NCI-H1930 (cell line): ENCODE measurements around the gene SP4.

Experiments used
- DNase-seq, 2 experiments: peaks; one replicate each; lab custom pipeline; 2025; lab: John Stamatoyannopoulos, UW

Gene SP4

DNA sequence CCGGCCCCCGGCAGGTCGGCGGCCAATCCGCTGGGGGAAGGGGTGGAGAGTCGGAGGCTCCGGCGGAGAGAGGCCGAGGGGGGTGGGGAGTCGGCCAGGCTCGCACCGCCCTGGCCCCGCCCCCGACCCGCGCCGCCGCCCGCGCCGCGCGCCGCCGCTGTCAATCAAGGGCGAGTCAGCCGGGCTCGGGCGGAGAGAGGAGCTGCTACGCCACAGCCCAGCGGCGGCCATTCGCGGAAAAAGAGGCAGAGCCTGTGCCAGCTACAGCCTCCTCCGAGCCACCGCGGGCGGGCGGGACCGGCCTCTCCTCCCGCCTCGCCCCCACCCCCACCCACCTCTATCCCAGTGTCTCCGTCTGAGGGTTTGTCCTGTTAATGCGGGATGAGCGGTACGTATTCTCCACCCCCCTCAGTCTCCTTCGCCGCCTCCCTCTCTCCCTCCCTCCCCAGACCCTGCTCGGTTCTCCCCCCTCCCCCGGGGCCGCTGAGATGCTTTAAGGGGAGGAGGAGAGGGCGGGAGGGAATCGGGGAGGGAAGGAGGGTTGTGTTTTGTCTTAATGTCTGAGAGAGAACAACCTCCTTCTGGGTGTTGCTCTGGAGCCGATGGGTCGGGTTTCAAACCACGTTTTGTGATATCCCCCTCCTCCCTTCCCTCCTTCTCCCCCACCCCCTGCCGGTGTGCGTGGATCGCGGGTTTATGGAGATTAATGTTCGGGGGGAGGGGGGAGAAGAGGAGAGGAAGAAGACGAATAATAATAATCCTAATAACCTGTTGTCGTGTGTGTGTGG, at the start of gene SP4:
Gene SP4, plus strand, starts transcription at position 213 of the 788 bp plus-strand sequence. Its CDS starts 169 bp downstream, at position 382.
- peak; percentile 87 to 91 for DNase-seq

DNA sequence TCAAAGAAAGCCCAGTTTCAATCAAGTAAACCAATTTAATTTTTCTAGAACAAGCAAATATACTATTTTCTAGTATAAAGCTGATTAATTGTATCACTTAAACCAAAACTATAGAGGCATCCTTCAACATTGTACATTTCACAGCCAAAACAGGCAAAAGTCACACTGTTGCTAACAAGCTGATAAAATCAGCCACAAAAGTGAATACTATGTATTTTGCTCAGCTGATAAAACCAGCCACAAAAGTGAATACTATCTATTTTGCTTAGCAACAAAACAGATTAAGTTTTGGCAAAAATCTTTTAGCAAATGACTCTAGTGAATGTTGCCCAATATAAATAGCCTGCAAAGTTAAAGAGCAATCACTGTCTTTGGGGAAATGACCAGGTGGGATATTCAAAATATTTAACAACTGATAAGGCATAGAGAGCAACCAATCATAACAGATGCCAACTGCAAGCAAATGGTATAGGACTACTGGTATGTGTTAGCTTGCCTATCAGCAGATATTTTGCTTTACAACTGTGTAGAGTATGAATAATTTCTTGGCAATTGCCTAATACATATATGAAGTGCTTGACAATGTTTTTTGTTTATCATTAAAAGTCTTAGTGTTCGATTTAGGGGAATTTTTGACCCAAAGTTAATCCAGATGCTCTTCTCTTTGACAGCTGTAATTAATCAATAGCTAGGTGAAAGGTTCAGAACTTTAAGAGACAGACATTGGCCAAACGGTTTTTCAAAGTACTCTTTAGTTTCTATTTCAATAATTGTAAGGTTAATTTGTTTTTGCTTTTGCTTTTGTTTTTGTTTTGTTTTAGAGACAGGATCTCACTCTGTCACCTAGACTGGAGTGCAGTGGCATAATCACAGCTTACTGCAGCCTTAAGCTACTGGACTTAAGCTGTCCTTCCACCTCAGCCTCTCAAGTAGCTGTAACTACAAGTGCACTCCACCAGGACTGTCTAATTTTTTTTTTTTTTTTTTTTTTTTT, 44.4 kb upstream of the SP4 start:
- no peak for DNase-seq

DNA sequence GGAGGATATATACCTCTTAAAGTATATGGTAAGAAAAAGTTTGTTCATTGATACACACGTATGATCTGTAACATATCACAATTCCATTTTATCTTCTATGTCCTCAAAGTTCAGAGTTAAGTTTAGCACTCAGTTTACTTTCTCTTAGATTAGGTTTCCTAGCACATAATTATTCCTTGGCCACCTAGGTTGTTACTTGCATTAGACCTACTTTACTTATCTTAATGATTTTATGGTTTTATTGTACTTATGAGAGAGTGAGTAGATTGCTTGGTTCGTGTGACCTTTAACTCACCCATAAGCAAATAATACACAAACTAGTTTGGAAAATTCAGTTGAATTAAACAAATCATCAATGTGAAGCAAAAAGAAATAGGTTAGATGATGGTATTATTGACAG, 33.9 kb upstream of the SP4 start:
- DNase-seq: no peak

DNA sequence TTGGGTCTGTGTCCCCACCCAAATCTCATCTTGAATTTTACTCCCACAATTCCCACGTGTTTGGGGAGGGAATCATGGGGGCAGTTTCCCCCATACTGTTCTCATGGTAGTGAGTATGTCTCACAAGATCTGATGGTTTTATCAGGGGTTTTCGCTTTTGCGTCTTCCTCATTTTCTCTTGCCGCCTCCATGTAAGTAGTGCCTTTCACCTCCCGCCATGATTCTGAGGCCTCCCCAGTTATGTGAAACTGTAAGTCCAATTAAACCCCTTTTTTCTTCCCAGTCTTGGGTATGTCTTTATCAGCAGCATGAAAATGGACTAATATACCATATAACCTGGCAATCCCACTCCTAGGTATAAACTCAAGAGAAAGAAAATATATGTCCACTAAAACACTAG, 25.9 kb upstream of the SP4 start:
- no peak for DNase-seq

DNA sequence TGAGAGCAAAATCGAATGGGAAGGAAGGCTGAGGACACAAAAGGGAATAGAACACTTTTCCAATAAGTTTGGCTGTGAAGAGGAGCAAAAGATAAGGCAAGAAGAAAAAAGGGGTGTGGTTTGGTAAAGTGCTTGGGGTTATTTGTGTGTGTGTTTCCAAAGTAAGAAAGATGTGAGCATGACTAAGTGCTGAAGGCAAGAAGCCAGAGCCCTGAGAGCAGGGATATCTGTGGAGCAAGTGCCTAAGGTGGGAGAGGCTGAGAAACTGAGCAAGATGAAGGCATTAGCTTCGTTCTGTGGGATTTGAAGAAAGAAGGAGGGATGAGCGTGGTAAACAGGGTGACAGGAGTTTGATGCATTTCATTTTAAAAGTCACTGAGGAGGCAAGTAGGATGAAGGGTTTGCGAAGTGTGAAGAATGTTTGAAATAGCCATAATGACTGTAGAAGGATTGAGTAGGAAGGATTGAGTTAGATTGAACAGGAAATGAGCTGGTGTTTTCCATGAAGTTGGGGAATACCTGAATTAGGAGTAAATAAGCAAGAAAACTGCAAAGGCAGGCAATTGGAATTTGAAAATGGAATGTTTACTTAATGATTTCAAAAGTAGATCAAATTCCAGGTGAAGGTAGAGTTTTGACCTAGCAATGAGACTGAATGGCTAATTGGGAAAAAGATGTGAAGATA, 19.9 kb upstream of the SP4 start:
- DNase-seq: no peak

DNA sequence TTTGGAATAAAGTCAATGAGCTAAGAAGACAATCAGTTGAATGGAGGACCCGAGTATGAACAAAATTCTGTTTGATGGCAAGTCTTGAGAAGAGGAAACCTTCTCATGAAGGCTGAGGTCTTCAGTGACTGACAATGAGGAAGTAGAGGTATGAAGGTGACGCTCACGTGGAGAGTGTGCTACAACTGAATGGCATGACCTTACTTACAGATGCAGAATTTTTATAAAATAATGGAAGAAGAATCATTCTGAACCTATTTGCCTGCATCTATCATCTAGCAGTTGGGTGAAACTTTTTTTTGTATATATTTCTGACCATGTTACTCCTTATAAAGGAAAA, 19.4 kb upstream of the SP4 start:
- no peak for DNase-seq

DNA sequence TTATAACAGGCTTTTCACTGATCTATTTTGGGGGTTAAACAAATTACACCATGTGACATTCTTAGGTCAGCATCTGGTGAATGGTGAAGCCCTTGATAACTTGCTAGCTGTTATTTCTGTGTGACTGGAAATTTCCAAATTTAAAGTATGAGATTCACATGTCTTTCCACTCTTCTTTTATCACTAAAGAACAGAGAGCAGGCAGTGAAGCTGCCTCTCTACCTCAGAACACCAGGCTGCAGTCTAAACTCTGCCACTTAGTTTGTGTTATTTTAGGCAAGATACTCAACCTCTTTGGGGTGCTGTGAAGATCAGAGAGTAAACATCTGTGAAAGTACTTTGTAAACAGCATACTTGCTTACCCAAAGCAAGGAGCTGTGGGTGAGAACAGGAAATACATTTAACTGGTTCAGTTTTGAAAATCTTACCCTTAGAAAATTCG, 15.5 kb upstream of the SP4 start:
- no peak for DNase-seq

DNA sequence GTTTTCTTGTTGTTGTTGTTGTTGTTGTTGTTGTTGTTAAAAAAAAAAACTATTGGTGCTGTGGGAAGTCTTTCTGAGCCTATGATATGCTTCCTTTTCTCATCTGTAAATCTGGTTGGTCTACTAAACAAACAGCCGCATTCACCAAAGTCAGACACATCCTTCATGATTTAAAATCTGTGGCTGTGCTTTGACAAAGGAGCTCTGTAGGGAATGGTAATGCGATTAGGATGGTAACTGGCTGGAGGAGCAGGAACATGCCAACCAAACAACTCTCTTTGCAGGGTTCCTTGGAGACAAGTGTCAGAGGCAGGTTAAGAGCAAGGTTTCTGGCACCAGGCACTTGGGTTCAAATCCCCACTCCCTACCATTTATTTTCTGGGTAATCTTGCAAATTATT, 14.9 kb upstream of the SP4 start:
- DNase-seq: no peak

DNA sequence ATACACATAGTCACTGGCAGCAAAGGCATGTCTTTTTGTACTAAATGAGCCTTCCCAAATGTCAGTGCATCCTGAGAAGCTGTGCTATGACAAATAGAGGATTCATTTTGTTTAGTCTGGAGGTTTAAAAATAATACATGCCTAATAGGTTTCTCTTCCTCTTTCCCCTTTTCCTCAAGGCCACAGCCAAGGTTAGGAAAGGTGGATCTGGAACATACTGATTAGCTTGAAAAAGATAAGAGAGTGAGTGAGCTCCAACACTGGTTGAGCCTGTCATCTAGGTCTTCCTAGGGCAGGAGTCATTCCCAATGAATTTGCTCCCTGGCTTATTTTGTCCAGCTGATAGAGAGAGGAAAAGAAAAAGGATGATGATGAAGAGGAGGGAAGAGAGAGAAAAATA, 14.4 kb upstream of the SP4 start:
- no peak for DNase-seq

DNA sequence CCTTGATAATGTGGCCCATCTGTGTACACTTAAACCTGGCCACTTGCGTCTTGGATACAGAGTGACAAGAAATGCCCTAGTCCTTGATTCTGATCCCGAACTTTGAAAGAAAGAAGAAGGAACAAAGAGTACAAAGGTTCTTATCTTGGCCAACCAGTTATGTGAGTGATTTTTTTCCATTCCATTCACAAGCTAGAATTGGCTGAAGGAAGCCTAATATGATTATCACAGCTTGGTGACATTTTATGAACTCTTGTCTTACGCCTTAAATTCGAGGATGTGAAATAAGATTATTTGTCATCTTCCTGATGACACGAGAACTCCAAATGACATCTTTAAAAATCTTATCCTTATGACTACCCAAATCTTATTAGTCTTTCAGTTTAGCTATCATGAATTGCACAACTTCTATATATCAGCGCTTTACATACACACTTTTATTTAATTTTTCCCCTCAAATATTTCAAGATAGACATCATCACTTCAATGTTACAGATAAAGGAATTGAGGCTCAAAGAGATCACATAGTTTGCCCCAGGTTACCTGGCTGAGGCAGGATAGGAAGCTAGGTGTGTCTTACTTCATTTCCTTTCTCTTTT, 13.0 kb upstream of the SP4 start:
- DNase-seq: no peak

DNA sequence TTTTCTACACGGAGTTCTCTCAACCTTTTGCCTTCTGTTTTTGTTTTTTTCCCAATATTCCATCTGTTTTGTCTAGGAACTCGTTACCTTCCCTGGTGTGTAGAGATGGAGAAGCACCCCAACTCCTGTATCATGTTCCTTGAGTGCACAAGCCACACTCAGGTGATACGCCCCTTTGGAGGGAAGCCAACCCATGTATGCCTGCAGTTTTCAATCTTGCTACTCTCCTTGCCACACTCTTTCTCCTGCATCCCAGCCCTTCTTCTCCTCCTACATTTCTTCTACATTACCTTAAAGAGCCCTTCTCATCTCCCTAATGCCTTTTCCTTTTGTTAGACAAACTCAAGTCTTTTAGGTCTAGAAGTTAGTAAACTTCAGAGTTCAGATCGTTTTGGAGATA, 10.2 kb upstream of the SP4 start:
- DNase-seq: no peak

DNA sequence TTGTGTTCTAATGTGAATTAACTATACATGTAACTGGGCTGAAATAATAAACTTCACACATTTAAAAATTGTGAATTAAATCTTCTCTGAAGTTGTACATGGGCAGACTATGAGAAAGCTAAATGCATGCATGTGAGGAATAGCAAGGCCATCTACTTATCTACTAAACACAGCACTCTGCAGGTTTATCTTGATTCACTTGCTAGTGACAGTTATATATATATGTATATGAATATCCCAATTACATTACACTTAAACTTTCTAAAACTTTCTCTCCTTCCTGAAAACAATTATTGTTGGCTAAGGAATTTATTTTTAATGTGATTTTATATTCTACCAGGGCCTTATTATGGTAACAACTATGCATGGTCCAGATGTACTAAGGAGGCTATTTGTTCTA, 5.1 kb upstream of the SP4 start:
- no peak for DNase-seq

DNA sequence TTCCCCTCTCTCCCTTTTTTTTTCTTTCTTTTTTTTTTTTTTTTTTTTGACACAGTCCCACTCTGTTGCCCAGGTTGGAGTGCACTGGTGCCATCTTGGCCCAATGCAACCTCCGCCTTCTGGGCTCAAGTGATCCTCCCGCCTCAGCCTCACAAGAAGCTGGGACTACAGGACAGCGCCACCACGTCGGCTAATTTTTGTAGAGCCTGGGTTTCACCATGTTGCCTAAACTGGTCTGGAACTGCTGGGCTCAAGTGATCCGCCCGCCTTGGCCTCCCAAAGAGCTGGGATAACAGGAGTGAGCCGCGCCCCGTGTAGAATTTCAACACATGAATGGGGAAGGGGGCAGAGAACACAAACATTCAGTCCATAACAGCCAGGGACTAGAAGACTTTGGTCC, 2.6 kb upstream of the SP4 start:
- DNase-seq: no peak

DNA sequence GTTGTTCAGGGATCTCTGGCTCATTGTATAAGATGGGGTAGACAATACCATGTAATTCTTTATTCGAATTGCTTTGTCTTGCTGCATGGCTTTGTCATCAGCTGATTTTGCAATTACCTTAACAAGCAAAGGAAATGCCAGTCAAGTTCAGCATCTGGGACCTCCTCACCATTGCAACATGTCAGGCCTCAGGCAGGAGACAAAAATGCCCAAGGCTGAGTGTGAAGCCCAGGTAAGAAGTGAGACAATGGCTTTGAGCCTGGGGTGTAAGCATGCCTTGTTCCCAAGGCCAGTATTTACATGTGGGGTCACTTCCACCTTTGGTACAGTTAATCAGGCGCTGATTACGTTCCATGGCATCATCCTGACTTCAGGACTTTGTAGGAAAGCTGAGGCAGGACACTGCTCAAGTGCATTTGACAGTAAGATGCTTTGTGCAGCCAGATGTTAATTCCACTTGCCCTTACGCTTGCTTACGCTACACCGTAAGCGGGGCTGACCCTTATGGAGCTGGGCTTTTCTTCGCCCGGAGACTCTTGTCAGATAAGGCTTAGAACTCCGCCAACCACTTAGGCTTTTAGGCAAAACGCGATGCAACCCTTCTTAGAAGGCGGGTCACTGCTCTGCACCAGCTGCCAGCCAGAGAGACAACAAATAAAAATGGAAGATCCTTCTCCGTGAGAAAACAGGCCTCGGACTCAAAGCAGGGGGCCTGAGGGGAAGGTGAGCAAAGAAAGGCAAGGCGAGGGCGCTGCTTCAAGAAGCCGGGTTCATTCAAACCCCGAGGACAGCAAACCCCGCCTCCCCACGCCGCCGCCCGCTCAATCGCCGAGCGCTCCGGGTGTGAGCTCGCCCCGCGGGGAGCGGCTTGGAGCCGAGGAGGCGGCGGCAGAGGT, 1.3 kb upstream of the SP4 start:
- DNase-seq: peak in 1 of 2 experiments; percentile 6

DNA sequence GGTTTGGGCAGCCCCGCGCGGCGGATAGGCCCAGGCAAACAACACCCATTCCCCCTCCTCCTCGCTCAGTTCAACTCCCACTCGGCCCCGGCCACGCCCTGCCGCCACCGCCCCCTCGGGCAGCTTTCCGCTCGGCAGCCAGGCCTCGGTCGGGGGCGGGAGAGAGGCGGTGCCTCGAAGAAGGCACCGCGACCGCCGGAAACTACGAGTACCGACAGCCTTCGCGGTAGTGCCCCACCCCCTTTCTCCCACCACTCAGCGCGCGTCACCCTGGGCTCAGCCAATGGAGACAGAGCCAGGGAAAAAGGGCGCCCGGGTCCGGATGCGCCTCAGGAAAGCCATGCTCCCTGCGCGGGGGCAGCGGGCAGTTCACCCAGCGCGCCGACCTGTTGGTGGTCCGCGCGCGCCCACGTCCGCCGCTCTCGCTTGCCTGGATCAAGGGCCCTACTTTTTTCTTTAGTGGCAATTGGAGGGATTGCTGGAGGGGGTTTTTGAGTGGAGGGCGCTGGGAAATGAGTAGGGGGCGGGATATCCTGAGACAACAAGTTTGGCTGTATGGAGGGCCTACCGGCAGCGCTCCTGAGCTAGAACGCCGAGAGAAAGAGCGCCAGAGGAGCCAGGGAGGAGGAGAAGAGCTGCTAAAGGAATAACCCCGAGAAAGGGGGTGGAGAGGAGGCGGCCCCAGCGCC, 557 bp upstream of the SP4 start:
- peak; percentile 95 to 97 for DNase-seq

DNA sequence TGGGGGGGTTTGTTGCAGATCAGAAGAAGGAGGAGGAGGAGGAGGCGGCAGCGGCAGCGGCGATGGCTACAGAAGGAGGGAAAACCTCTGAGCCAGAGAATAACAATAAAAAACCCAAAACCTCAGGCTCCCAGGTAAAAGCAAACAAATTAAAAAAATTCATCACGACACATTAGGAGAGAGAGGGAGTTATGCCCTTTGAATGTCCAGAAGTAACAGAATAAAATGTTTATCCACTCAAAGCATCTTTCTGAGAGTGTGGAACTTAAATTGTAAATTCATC, 717 bp downstream of the SP4 start:
- DNase-seq: no peak

DNA sequence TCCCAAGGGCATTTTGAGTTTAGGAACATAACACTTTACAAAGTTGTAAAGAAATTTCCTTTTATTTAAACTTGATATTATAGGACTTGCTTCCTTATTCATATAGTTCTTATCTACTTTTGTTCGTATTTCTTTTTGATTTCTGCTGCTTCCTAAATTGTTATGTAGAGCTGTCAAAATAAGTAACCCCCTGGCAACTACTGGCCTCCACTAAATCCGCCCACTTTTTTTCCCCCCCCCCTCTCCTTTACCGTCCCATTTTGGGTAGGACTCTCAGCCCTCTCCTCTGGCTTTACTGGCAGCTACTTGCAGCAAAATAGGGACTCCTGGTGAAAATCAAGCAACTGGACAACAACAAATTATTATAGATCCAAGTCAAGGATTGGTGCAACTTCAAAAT, 1.1 kb downstream of the SP4 start:
- DNase-seq: no peak

DNA sequence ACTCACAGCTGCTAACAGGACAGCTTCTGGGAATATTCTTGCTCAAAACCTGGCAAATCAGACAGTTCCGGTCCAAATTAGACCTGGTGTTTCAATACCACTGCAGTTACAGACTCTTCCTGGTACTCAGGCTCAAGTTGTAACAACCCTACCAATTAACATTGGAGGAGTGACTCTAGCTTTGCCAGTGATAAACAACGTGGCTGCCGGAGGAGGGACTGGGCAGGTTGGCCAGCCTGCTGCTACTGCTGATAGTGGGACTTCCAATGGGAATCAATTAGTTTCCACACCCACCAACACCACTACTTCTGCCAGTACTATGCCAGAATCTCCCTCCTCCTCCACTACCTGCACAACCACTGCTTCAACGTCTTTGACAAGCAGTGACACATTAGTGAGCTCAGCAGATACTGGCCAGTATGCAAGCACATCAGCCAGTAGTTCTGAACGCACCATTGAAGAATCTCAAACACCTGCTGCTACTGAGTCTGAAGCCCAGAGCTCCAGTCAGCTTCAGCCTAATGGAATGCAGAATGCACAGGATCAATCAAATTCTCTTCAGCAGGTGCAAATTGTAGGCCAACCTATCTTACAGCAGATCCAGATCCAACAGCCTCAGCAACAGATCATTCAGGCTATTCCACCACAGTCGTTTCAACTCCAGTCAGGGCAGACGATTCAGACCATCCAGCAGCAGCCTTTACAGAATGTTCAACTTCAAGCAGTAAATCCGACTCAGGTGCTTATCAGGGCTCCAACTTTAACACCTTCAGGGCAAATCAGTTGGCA, 2.1 kb downstream of the SP4 start:
- no peak for DNase-seq

DNA sequence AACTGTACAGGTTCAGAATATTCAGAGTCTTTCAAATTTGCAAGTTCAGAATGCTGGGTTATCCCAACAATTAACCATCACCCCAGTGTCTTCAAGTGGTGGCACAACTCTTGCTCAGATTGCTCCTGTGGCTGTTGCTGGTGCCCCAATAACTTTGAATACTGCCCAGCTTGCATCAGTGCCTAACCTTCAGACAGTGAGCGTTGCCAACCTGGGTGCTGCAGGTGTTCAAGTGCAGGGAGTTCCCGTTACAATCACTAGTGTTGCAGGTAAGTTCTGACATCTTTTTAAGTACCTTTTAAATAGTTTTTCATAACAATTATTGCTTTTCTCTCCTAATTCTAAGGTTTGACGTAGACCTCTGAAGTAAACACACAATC, 2.7 kb downstream of the SP4 start:
- no peak for DNase-seq
